DND-41 (cell line): ENCODE data around the gene PPP1R37.

ENCODE experiments used
- CTCF ChIP-seq: IDR thresholded peaks from 2 replicates; pipeline ENCODE4 v1.5.1; 2012; ENCODE audit warnings: borderline replicate concordance, low read length, moderate library complexity, mild to moderate bottlenecking; ENCODE audit not compliant: poor library complexity, severe bottlenecking; ENCODE audit errors: extremely low read depth
- EZH2 ChIP-seq: IDR thresholded peaks from 3 replicates; pipeline ENCODE4 v1.6.1; 2012; ENCODE audit warnings: borderline replicate concordance, low read depth, mild to moderate bottlenecking, moderate library complexity, low read length, inconsistent platforms; ENCODE audit not compliant: severe bottlenecking

GRCh38 chr19:45138303-45138751 lies 45.3 kb downstream of the PPP1R37 start:
- no peak for TF ChIP-seq EZH2
- no peak for TF ChIP-seq CTCF
